Urinary bladder (tissue), 4 donors: ENCODE measurements around the gene VGLL4. TPM values are rescaled to one million over a fixed set of nuclear protein-coding genes. Genes with fewer than 3 reads are reported as not detected.

ENCODE experiments used
- DNase-seq: peaks from one replicate; pipeline ENCODE4 v3.0.0-alpha.2; 2015; ENCODE audit errors: extremely low spot score
- H3K27ac ChIP-seq: one replicate; pipeline ENCODE4 v1.5.1; 2013; ENCODE audit warnings: low read depth, mild to moderate bottlenecking, moderate library complexity
- H3K36me3 ChIP-seq: one replicate; pipeline ENCODE4 v1.6.1; 2013; ENCODE audit warnings: mild to moderate bottlenecking, moderate library complexity; ENCODE audit not compliant: insufficient read depth
- H3K4me1 ChIP-seq: one replicate; pipeline ENCODE4 v1.6.1; 2013; ENCODE audit warnings: mild to moderate bottlenecking, moderate library complexity; ENCODE audit not compliant: insufficient read depth
- H3K4me3 ChIP-seq: one replicate; pipeline ENCODE4 v1.5.1; 2013; ENCODE audit warnings: low read depth, low read length
- WGBS: extraction: QIAGEN DNeasy Blood & Tissue Kit; methylation state at CpG from one replicate; pipeline ENCODE4 v1.1.7; 2013; 5-methylcytosine and 5-hydroxymethylcytosine counted together
- polyA plus RNA-seq: library from polyadenylated mRNA; stranded (reverse); fragments of 200-250 nt; gene quantifications from one replicate; pipeline ENCODE4 v1.2.3, GENCODE V29; 2013
- total RNA-seq: library from RNA; depleted of rRNA; stranded (reverse); fragments of >200 nt; gene quantifications from one replicate; pipeline ENCODE4 v1.2.3, GENCODE V29; 2014
- donor health status: healthy with polysubstance abuse.
- donor health status: healthy.

VGLL4 gene
- total and polyA plus RNA-seq, 2 donors: 42.3 to 77.1 TPM

- WGBS: under 1% methylated on average over 44 of the region's 44 CpGs
- Histone ChIP-seq H3K4me3 (peak overlapping the region; percentile 68), H3K36me3 (no peaks in the 10 kb centered on the region), H3K4me1 (no peaks in the 10 kb centered on the region), H3K27ac (peak overlapping the region; percentile 89)
- peak; percentile 36 for DNase-seq
Observed at GRCh38 chr3:11642431-11643191, 1.1 kb downstream of the VGLL4 start.

- under 1% methylated on average over 13 of the region's 13 CpGs for WGBS
- no peaks in the 10 kb centered on the region for H3K36me3 ChIP-seq
- H3K4me1 ChIP-seq: no peaks in the 10 kb centered on the region
- peak; percentile 57 for DNase-seq
- H3K27ac ChIP-seq: peak overlapping the region; percentile 89
- H3K4me3 ChIP-seq: peak overlapping the region; percentile 68
Observed at GRCh38 chr3:11641683-11642430, 1.9 kb downstream of the VGLL4 start.

- Histone ChIP-seq H3K4me1 (no peaks in the 10 kb centered on the region), H3K27ac (peak overlapping the region; percentile 89), H3K4me3 (peak overlapping the region; percentile 68), H3K36me3 (no peaks in the 10 kb centered on the region)
- 5% methylated on average over 2 of the region's 2 CpGs for WGBS
- DNase-seq: no peak
Observed at GRCh38 chr3:11641316-11641682, 2.4 kb downstream of the VGLL4 start.

- Histone ChIP-seq H3K4me3 (no peak overlapping the region), H3K4me1 (peaks cover 3% of the 10 kb centered on the region), H3K36me3 (no peaks in the 10 kb centered on the region), H3K27ac (peak overlapping the region; percentile 15)
- DNase-seq: no peak
- 81% methylated on average over 9 of the region's 9 CpGs for WGBS
Observed at GRCh38 chr3:11640009-11640673, 3.6 kb downstream of the VGLL4 start.

- H3K4me1 ChIP-seq: peaks cover 3% of the 10 kb centered on the region
- DNase-seq: no peak
- H3K36me3 ChIP-seq: no peaks in the 10 kb centered on the region
- WGBS: 62% methylated on average over 17 of the region's 17 CpGs
- peak overlapping the region; percentile 2 for H3K4me3 ChIP-seq
- H3K27ac ChIP-seq: no peak overlapping the region
Observed at GRCh38 chr3:11638495-11639358, 5.0 kb downstream of the VGLL4 start.

- Histone ChIP-seq H3K27ac (no peak overlapping the region), H3K4me3 (peak overlapping the region; percentile 2), H3K4me1 (peaks cover 3% of the 10 kb centered on the region), H3K36me3 (no peaks in the 10 kb centered on the region)
- 15% methylated on average over 11 of the region's 11 CpGs for WGBS
- no peak for DNase-seq
Observed at GRCh38 chr3:11637901-11638458, 5.7 kb downstream of the VGLL4 start.

GRCh38 chr3:11636394-11636770 lies 7.3 kb downstream of the VGLL4 start:
- Histone ChIP-seq H3K27ac (no peak overlapping the region), H3K4me1 (peaks cover 3% of the 10 kb centered on the region), H3K36me3 (no peaks in the 10 kb centered on the region), H3K4me3 (no peak overlapping the region)
- 34% methylated on average over 3 of the region's 3 CpGs for WGBS
- DNase-seq: no peak

- H3K36me3 ChIP-seq: no peaks in the 10 kb centered on the region
- H3K4me3 ChIP-seq: no peak overlapping the region
- WGBS: 14% methylated on average over 7 of the region's 7 CpGs
- DNase-seq: no peak
- H3K4me1 ChIP-seq: peaks cover 3% of the 10 kb centered on the region
- peak overlapping the region; percentile 52 for H3K27ac ChIP-seq
Observed at GRCh38 chr3:11635680-11636393, 7.9 kb downstream of the VGLL4 start.

GRCh38 chr3:11634974-11635612 lies 8.6 kb downstream of the VGLL4 start:
- H3K4me3 ChIP-seq: no peak overlapping the region
- no peaks in the 10 kb centered on the region for H3K36me3 ChIP-seq
- H3K4me1 ChIP-seq: peaks cover 3% of the 10 kb centered on the region
- WGBS: 52% methylated on average over 4 of the region's 4 CpGs
- DNase-seq: no peak
- H3K27ac ChIP-seq: no peak overlapping the region

- no peaks in the 10 kb centered on the region for H3K36me3 ChIP-seq
- no peak overlapping the region for H3K27ac ChIP-seq
- no peak overlapping the region for H3K4me3 ChIP-seq
- peaks cover 3% of the 10 kb centered on the region for H3K4me1 ChIP-seq
- 75% methylated on average over 11 of the region's 11 CpGs for WGBS
- no peak for DNase-seq
Observed at GRCh38 chr3:11634081-11634635, 9.6 kb downstream of the VGLL4 start.

GRCh38 chr3:11632966-11633365 lies 10.7 kb downstream of the VGLL4 start:
- WGBS: 72% methylated on average over 3 of the region's 3 CpGs
- no peak overlapping the region for H3K4me3 ChIP-seq
- DNase-seq: no peak
- peaks cover 3% of the 10 kb centered on the region for H3K4me1 ChIP-seq
- no peak overlapping the region for H3K27ac ChIP-seq
- no peaks in the 10 kb centered on the region for H3K36me3 ChIP-seq

- 18% methylated on average over 2 of the region's 2 CpGs for WGBS
- no peak overlapping the region for H3K27ac ChIP-seq
- H3K36me3 ChIP-seq: no peaks in the 10 kb centered on the region
- no peak for DNase-seq
- H3K4me3 ChIP-seq: no peak overlapping the region
- H3K4me1 ChIP-seq: peaks cover 3% of the 10 kb centered on the region
Observed at GRCh38 chr3:11632564-11632963, 11.2 kb downstream of the VGLL4 start.
